ENCODE measurements around the gene NUBP1. TPM values are rescaled to one million over a fixed set of nuclear protein-coding genes. Genes with fewer than 3 reads are reported as not detected.
"Not testable (repeated sequence)": the region's sequence is repeated elsewhere in the genome, so short reads cannot be mapped to it uniquely, and the experiment has no call there.

Gene NUBP1
- polyA plus RNA-seq, 3 donors = 30.1 to 38.7 (median 37.2) TPM

GRCh38 chr16:10787304-10787703 is 43.7 kb downstream of the NUBP1 start:
- DNase-seq = no peak

GRCh38 chr16:10788630-10789029 is 45.0 kb downstream of the NUBP1 start:
- not testable (repeated sequence) for DNase-seq

- DNase-seq = no peak
These were observed 47.4 kb downstream of the NUBP1 start for GRCh38 chr16:10791048-10791447.

GRCh38 chr16:10799736-10800135 is 56.1 kb downstream of the NUBP1 start:
- DNase-seq = no peak

GRCh38 chr16:10805334-10805733 is 61.7 kb downstream of the NUBP1 start:
- no peak for DNase-seq

- DNase-seq = no peak
These were observed 63.1 kb downstream of the NUBP1 start for GRCh38 chr16:10806698-10807097.

GRCh38 chr16:10808218-10808617 is 64.6 kb downstream of the NUBP1 start:
- DNase-seq = no peak

- no peak for DNase-seq
These were observed 65.2 kb downstream of the NUBP1 start for GRCh38 chr16:10808850-10809249.

GRCh38 chr16:10809706-10810105 is 66.1 kb downstream of the NUBP1 start:
- DNase-seq = no peak

GRCh38 chr16:10812312-10813098 is 68.9 kb downstream of the NUBP1 start:
- DNase-seq = no peak

- no peak for DNase-seq
These were observed 69.4 kb downstream of the NUBP1 start for GRCh38 chr16:10813099-10813455.

- no peak for DNase-seq
These were observed 73.9 kb downstream of the NUBP1 start for GRCh38 chr16:10817514-10817913.

- no peak for DNase-seq
These were observed 74.6 kb downstream of the NUBP1 start, which contains the start of gene TVP23A for GRCh38 chr16:10817963-10818941. TVP23A (minus strand) TSS chr16:10818794; CDS start chr16:10818493, 301 bp downstream.

Other genes with a start within 250 kb of the NUBP1 start
- 10 to 100 TPM; 18.1 to 22.7 (median 20.4) TPM for gene EMP2, start 163.2 kb upstream of the NUBP1 start, polyA plus RNA-seq (ENCODE audit: insufficient read length in 3 of 3)
- gene TEKT5, start 48.9 kb upstream of the NUBP1 start, polyA plus RNA-seq (ENCODE audit: insufficient read length in 3 of 3) = under 1 TPM; 0.21 to 0.68 (median 0.29) TPM
- gene TVP23A, start 75.0 kb downstream of the NUBP1 start, polyA plus RNA-seq (ENCODE audit: insufficient read length in 3 of 3) = 1 to 10 TPM; 2.5 to 5.1 (median 4.2) TPM
- 1 to 10 TPM; 3.6 to 7.0 (median 6.7) TPM for gene CIITA, start 133.4 kb downstream of the NUBP1 start, polyA plus RNA-seq (ENCODE audit: insufficient read length in 3 of 3)
- 10 to 100 TPM; 43.1 to 53.9 (median 48.9) TPM for gene DEXI, start 198.6 kb downstream of the NUBP1 start, polyA plus RNA-seq (ENCODE audit: insufficient read length in 3 of 3)
- 10 to 100 TPM; 22.5 to 26.3 (median 25.2) TPM for gene CLEC16A, start 200.7 kb downstream of the NUBP1 start, polyA plus RNA-seq (ENCODE audit: insufficient read length in 3 of 3)

Data from renal pelvis (tissue), 4 donors.